Hindlimb muscle (tissue), 1 donor: ENCODE results near the gene ZC3H12C. TPM values are rescaled to one million over a fixed set of nuclear protein-coding genes. Genes with fewer than 3 reads are reported as not detected.
"Not testable (repeated sequence)": the region's sequence is repeated elsewhere in the genome, so short reads cannot be mapped to it uniquely, and the experiment has no call there.

Source experiments
- DNase-seq: peaks from one replicate; pipeline ENCODE4 v3.0.0-alpha.2; 2013
- polyA plus RNA-seq: library from polyadenylated mRNA; unstranded; fragments of 120-200 nt; gene quantifications from one replicate; pipeline ENCODE4 v1.2.1, GENCODE V29; 2013; ENCODE audit not compliant: insufficient read length

ZC3H12C gene
- polyA plus RNA-seq, 1 donor = 8.7 TPM

GRCh38 chr11:110185599-110185998 is 92.4 kb downstream of the ZC3H12C start:
- no peak for DNase-seq

GRCh38 chr11:110186456-110186855 is 93.3 kb downstream of the ZC3H12C start:
- no peak for DNase-seq

GRCh38 chr11:110186867-110187266 is 93.7 kb downstream of the ZC3H12C start:
- DNase-seq = no peak

- no peak for DNase-seq
Observed at GRCh38 chr11:110187731-110188130, 94.5 kb downstream of the ZC3H12C start.

- DNase-seq = no peak
Observed at GRCh38 chr11:110190885-110191284, 97.7 kb downstream of the ZC3H12C start.

- not testable (repeated sequence) for DNase-seq
Observed at GRCh38 chr11:110192604-110193282, 99.6 kb downstream of the ZC3H12C start.

- DNase-seq = not testable (repeated sequence)
Observed at GRCh38 chr11:110194211-110194766, 101.1 kb downstream of the ZC3H12C start.

GRCh38 chr11:110196241-110196754 is 103.1 kb downstream of the ZC3H12C start:
- no peak for DNase-seq

- no peak for DNase-seq
Observed at GRCh38 chr11:110196884-110197420, 103.8 kb downstream of the ZC3H12C start.

GRCh38 chr11:110198031-110198729 is 105.0 kb downstream of the ZC3H12C start:
- DNase-seq = no peak

GRCh38 chr11:110199184-110199981 is 106.2 kb downstream of the ZC3H12C start:
- DNase-seq = no peak

GRCh38 chr11:110200241-110200640 is 107.0 kb downstream of the ZC3H12C start:
- DNase-seq = no peak

GRCh38 chr11:110200836-110201235 is 107.6 kb downstream of the ZC3H12C start:
- DNase-seq = no peak

- DNase-seq = peak; percentile 4
Observed at GRCh38 chr11:110207123-110207522, 113.9 kb downstream of the ZC3H12C start.

GRCh38 chr11:110208678-110209312 is 115.6 kb downstream of the ZC3H12C start:
- not testable (repeated sequence) for DNase-seq

- not testable (repeated sequence) for DNase-seq
Observed at GRCh38 chr11:110209313-110209694, 116.1 kb downstream of the ZC3H12C start.

GRCh38 chr11:110217223-110217877 is 124.2 kb downstream of the ZC3H12C start:
- DNase-seq = no peak

- no peak for DNase-seq
Observed at GRCh38 chr11:110217936-110218335, 124.7 kb downstream of the ZC3H12C start.

GRCh38 chr11:110219006-110219785 is 126.0 kb downstream of the ZC3H12C start:
- DNase-seq = no peak
